Activated gamma-delta T cell treated with Interleukin-2 at 50 U/mL for 16 hours (primary cell): ENCODE results near the gene CDH19.
"Not testable (repeated sequence)": the region's sequence is repeated elsewhere in the genome, so short reads cannot be mapped to it uniquely, and the experiment has no call there.

Experiments
- DNase-seq: peaks from one replicate; pipeline ENCODE4 v3.0.0-alpha.2; 2020

CDH19 gene

DNA sequence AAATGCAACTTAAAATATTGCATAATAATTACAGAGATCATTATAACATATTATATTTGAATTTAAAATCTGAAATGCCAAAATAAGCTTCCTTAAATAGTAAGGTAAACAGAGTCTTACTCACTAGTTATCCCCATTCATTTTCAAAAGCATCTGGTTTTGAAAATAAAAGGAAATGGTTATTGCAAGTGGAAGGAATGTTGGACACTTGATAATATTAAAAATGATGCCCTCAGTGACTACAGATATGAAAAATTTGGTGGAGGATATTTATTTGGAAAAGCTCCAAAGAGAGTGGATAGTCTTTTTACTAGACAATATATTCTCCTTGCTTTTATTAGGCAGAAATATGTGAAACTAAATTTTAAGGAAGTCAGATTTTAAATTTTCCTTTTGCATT is 39.7 kb downstream of the CDH19 start:
- no peak for DNase-seq

- no peak for DNase-seq
Observed at GRCh38 chr18:66562279-66562678, 41.6 kb downstream of the CDH19 start.

DNA sequence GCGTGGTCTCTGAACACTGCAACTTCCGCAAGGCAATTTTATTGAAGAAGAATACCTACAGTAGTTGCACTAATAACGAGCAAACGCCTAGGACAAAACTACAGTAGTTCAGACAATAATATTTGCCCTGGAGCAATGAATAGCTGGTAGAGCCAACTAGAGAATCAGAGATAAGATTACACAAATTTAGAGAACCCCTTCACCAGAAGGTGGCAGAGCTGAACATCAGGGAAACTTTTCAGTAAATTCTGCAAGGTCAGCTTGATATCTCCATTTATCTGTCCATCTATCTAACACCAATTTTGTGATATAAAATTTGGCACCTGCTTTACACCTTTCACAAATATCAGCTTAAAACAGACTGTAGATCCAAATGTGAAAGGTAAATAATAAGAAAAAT is 43.8 kb downstream of the CDH19 start:
- no peak for DNase-seq

DNA sequence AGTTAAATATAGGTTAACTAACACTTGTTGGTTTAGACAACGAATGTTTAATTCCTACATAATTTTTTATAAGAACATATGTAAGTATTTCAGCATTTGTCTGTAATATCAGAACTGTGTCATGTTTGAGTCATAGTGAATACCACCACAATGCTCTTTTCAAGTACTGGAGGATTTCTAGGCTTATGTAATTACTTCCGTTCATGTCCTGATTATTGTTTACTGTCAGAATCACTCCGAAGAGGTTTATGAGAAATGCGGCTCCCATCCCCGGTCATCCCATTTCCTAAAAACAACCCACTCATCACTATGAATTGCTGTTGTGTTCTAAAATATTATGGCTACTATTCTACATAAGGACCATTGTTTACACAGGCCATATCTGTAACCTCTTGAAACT is 45.1 kb downstream of the CDH19 start:
- no peak for DNase-seq

DNA sequence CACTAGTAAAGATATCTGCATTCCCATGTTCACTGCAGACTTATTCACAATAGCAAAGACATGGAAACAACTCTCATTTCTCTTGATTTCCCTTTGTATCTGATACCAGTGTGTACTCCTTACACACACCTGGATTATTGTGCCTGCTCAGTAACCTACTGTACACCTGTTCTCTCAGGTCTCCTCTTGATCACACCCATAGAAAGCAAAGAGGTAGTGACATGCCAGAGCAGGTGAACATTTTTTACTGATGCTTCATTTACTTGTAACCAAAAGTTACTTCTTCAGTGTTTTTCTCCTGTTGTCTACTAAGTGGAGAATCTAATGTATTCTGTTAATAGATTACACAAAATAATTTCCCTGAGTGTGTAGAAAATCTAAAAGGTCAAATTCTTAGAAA is 46.8 kb downstream of the CDH19 start:
- no peak for DNase-seq

DNA sequence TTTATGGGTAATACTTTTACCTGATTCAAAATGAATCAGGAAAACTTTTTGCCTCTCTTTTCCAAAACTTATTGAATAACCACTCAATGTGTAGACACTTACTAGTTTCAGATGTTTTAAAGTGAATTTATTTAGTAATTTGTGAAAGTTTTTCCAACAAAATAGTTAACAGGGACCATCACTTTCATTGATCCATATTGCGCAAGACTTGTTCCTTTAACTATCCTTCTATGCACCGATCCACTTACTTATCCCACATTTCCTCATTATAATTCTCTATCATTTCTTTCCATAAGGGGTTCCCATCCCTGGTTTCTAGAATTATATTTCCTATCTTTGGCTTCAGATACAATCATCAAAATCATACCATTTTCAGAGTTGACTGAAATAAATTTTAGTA is 48.3 kb downstream of the CDH19 start:
- DNase-seq, result no peak

DNA sequence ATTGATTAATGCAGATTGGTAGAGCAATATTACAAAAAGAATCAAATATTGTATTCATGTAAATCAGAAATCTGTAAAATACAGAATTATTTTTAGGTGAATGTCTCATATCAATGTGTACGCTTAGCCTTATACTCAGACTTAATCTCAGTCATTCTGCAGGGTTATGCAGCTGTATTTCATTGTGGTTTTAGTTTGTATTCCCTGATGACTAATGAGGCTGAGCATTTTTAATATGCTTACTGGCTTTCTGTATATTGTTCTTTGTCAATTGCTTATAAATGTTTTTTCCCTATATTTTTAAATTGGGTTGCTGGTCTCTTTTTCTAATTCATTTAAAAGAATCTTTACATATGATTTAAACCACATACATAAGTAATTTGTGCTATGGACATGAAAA is 50.1 kb downstream of the CDH19 start:
- no peak for DNase-seq

- DNase-seq, result no peak
Observed at GRCh38 chr18:66550366-66550765, 53.5 kb downstream of the CDH19 start.

GRCh38 chr18:66548747-66549146 is 55.1 kb downstream of the CDH19 start:
- no peak for DNase-seq

- no peak for DNase-seq
Observed at GRCh38 chr18:66534110-66534509, 69.8 kb downstream of the CDH19 start.

DNA sequence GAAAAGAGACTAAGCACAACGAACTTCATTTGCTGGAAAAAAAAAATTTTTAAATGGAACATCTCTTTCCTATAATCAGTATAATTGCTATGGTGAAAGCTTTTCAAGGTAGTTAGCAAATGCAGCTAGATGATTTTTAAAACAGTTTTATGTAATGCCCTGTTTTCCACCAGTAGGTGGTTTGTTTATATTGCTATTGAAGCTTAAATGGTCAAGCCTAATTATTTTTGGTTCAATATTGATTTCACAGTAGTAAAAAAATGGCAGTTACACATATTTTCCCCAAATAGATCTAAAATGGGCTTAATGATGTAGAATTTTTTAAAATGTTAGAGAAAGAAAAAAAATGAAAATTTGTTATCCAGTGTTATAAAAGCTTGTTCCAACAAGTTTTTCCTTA is 70.2 kb downstream of the CDH19 start:
- no peak for DNase-seq

DNA sequence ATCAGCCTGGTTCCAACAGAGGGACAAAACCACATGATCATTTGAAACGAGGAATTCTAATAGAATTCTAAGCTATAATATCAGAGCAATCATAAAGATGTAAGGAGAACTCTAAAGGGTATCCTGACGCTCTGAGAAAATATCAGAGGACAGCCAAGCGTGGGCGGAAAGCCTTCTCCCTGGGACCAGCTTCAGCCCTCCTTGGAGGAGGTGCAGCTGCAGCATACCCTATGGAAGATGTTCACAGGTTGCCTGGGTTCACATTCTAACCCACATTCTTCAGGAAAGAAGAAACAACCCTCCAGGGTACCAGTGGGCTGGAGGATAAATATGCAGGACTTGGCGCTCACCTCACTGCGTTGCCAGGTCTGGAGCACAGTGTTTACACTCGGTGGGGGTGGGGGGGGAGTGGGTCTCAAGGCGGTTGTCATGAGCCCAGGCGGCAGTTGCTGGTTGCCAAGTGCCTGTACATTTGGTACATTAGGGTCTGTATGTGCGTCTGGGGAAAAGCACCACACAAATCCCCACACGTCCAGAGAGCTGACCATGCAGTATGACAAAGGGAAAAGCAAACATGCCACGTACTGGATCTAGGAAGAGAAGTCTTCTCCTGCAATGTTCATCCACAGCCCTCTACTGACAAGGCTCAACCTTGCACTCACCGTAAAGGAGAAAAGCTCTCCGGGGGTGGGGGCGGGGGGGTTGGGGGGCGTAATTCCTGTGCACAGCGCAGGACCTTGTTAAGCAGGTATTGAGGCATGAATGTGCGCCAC is 80.5 kb downstream of the CDH19 start:
- DNase-seq, result no peak

DNA sequence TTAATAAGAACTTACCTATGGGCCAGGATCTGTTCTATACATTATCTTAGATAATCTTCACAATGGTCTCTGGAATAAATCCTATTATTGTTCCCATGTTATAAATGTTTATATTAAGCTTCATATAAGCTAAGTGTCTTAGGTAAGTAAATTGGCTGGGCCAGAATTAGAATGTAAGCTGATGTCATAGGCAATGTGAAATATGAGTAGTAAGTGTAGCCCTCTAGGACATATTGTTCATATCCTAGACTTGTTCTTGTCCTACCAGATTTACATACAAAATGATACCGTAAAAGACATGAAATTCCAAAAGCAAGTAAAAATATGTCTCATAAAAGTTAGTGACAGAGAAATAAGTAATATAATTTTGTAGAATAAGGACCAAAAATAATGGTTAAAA is 89.9 kb downstream of the CDH19 start:
- no peak for DNase-seq

GRCh38 chr18:66511792-66512191 is 92.1 kb downstream of the CDH19 start:
- no peak for DNase-seq

GRCh38 chr18:66511289-66511688 is 92.6 kb downstream of the CDH19 start:
- no peak for DNase-seq

DNA sequence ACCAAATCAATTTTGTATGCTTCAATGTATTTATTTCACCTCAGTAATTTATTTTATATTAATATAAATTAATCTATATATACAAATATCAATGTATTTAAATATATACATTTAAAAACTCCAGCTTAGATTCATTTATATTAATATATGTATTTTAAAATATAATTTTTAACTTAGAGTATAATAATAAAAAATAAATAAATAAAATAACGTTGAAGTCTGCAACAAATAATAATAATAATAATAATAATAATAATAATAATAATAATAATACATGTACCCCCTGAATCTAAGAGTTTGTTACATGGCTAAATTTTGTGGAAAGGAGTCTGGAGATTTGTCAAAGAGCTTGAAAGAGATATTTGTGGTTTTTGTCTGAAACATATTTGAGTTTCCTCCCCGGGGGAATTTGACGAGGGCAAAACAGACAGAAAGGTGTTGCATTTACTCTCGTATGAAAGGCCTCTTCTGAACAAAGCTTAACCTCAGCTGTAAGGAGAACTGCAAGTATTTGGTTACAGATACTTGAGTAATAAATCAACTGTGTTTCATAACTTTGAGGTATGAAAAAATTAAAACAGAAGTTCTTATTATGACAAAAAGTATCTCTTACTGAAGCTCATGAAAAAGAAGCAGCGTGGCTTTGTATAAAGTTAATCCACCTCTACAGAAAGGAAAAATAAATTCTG is 93.4 kb downstream of the CDH19 start:
- no peak for DNase-seq

DNA sequence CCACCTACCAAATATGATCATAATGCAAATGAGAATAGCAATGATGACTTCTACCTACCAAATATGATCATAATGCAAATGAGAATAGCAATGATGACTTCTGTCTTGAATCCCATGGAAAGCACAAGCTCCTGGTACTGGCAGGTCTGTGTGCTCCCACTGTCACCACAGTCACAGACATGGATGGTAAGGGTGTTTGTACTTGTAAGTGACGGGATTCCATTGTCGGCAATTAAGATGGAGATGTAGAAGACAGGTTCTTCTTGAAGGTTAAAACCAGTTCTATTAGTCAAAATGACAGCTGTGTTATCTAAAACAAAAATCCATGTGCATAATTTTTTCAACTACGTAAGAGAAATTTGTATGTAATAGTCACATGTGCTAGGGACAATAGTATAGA is 95.0 kb downstream of the CDH19 start:
- no peak for DNase-seq

GRCh38 chr18:66506178-66506577 is 97.7 kb downstream of the CDH19 start:
- DNase-seq, result no peak

GRCh38 chr18:66497351-66497750 is 106.5 kb downstream of the CDH19 start:
- DNase-seq, result no peak

DNA sequence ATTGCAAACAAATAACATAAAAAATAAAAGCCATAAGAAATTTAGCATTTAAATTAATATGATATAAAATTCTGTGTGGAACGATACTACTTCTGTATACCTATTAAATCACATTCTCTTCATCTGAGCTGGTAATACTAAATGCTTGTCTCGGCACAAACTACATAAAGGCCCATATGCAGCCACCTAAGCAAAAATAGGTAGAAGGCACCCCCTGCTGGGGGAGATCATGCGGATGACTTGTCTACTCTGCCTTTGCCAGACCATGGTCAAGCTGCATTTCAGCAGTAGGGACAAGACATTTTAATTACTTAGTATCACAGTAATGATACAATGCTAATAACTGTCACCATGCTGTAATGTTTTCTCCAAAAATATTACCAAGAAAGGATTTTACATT is 108.0 kb downstream of the CDH19 start:
- no peak for DNase-seq

- DNase-seq, result no peak
Observed at GRCh38 chr18:66473882-66474281, 130.0 kb downstream of the CDH19 start.

DNA sequence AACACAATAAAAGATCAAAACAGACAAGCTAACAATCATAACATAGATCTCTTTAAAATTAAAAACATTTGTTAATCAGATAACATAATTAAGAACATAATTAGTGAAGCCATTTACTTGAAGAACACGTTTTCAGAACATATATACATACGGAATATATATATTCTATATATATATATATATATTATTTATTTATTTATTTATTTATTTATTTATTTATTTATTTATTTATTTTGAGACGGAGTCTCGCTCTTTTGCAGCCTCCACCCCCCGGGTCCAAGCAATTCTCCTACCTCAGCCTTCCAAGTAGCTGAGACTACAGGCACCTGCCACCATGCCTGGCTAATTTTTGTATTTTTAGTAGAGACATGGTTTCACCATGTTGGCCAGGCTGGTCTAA is 137.7 kb downstream of the CDH19 start:
- DNase-seq, result not testable (repeated sequence)

DNA sequence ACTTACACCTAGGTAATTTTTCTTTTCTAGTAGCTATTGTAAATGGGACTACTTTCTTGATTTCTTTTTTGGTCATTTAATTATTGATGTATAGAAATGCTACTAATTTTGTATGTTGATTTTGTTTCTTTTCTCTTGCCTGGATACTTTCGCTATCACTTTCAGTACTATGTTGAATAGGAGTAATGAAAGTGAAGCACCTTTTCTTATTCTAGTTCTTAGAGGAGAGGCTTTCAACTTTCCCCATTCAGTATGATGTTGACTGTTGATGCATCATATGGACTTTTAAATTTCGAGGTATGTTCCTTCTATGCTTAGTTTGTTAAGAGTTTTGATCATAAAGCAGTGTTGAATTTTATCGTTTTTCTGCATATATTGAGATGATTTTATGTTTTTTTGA is 142.5 kb downstream of the CDH19 start:
- DNase-seq, result no peak

GRCh38 chr18:66457245-66457644 is 146.6 kb downstream of the CDH19 start:
- no peak for DNase-seq
